SK-N-SH (cell line): Measurements from ENCODE around the gene CCDC148. TPM values are rescaled to one million over a fixed set of nuclear protein-coding genes. Genes with fewer than 3 reads are reported as not detected.

Experiments used
- CTCF ChIA-PET: fragments of 300-600, 350-600 bp; formaldehyde crosslinking; extraction: SDS; loops from one replicate; lab custom pipeline; 2021; lab: Yijun Ruan, JAX
- POLR2A ChIA-PET: fragments of 350-600 bp; sonication (Branson Sonifier 250); formaldehyde crosslinking; extraction: SDS; loops from one replicate; lab custom pipeline; 2020; ENCODE audit warnings: antibody characterized with exemption, inconsistent platforms; lab: Yijun Ruan, JAX
- DNase-seq: peaks from one replicate; pipeline ENCODE4 v3.0.0; 2012
- H2AFZ ChIP-seq: fragments of 200-600 bp; sonication (generic); 2 replicates; pipeline ENCODE4 v1.8.1; 2016; ENCODE audit warnings: antibody characterized with exemption, mild to moderate bottlenecking, low read depth
- H3F3A ChIP-seq: fragments of 200-600 bp; sonication (generic); replicated peaks from 2 replicates; pipeline ENCODE3; 2016; ENCODE audit warnings: antibody characterized with exemption, mild to moderate bottlenecking; ENCODE audit not compliant: insufficient read depth
- H3K27ac ChIP-seq, 2 experiments: fragments of 200-500 bp in 1 of 2; fragments of 200-600 bp in 1 of 2; sonication (Bioruptor generic) in 1 of 2; sonication (generic), shearing (Covaris generic) in 1 of 2; 2 replicates each; pipeline versions ENCODE4 v1.5.1 to v1.6.1; 2014 to 2016; ENCODE audit warnings: low read depth in 2 of 2, inconsistent platforms in 1 of 2, low read length in 1 of 2, mild to moderate bottlenecking in 1 of 2, mixed read lengths in 1 of 2
- H3K27me3 ChIP-seq: fragments of 200-600 bp; sonication (generic), shearing (Covaris generic); 2 replicates; pipeline ENCODE4 v1.6.1; 2016; ENCODE audit warnings: mixed run types; ENCODE audit not compliant: insufficient read depth
- H3K36me3 ChIP-seq, 2 experiments: fragments of 200-500 bp in 1 of 2; fragments of 200-600 bp in 1 of 2; sonication (Bioruptor generic) in 1 of 2; sonication (generic) in 1 of 2; replicated peaks in 1 of 2; 2 replicates each; pipeline versions ENCODE3 to v1.5.1; 2014 to 2016; ENCODE audit warnings: low read length in 1 of 2, mild to moderate bottlenecking in 1 of 2; ENCODE audit not compliant: insufficient read depth in 2 of 2, control insufficient read depth in 1 of 2
- H3K4me1 ChIP-seq, 2 experiments: fragments of 200-500 bp in 1 of 2; fragments of 200-600 bp in 1 of 2; sonication (Bioruptor generic) in 1 of 2; sonication (generic), shearing (Covaris generic) in 1 of 2; 2 replicates each; pipeline versions ENCODE4 v1.5.1 to v1.6.1; 2014 to 2016; ENCODE audit warnings: low read depth in 1 of 2, low read length in 1 of 2, mixed run types in 1 of 2; ENCODE audit not compliant: insufficient read depth in 2 of 2, control insufficient read depth in 1 of 2
- H3K4me2 ChIP-seq: fragments of 200-600 bp; sonication (generic), shearing (Covaris generic); 2 replicates; pipeline ENCODE4 v1.6.1; 2017; ENCODE audit warnings: mixed run types
- H3K4me3 ChIP-seq, 2 experiments: fragments of 200-500 bp in 1 of 2; fragments of 200-600 bp in 1 of 2; sonication (Bioruptor generic) in 1 of 2; sonication (generic), shearing (Covaris generic) in 1 of 2; 2 replicates each; pipeline versions ENCODE4 v1.5.1 to v1.8.1; 2014 to 2016; ENCODE audit warnings: low read depth in 2 of 2, inconsistent platforms in 1 of 2, low read length in 1 of 2, mild to moderate bottlenecking in 1 of 2, mixed read lengths in 1 of 2, moderate library complexity in 1 of 2
- H3K79me2 ChIP-seq: fragments of 200-600 bp; sonication (generic); 2 replicates; pipeline ENCODE4 v1.8.1; 2017; ENCODE audit warnings: mild to moderate bottlenecking; ENCODE audit not compliant: insufficient read depth
- H3K9ac ChIP-seq: fragments of 200-600 bp; sonication (generic); 2 replicates; pipeline ENCODE4 v1.6.1; 2017; ENCODE audit warnings: mixed run types
- H3K9me2 ChIP-seq: fragments of 200-600 bp; sonication (generic); 2 replicates; pipeline ENCODE4 v1.6.1; 2017; ENCODE audit warnings: mixed run types
- H3K9me3 ChIP-seq: fragments of 200-600 bp; sonication (generic); 2 replicates; pipeline ENCODE4 v1.6.1; 2017; ENCODE audit warnings: mixed run types, mild to moderate bottlenecking, moderate library complexity
- H4K20me1 ChIP-seq: fragments of 200-600 bp; sonication (generic); 2 replicates; pipeline ENCODE4 v1.6.1; 2017; ENCODE audit warnings: mild to moderate bottlenecking, mixed run types; ENCODE audit not compliant: insufficient read depth
- CHD2 ChIP-seq: fragments of 150-350 bp; IDR thresholded peaks from 2 replicates; pipeline ENCODE4 v1.6.1; 2018; ENCODE audit warnings: low read length; ENCODE audit not compliant: partially characterized antibody
- CTCF ChIP-seq: fragments of 200-600 bp; sonication (generic); IDR thresholded peaks from 2 replicates; pipeline ENCODE4 v1.6.1; 2017; ENCODE audit warnings: antibody characterized with exemption, mild to moderate bottlenecking, moderate library complexity
- EP300 ChIP-seq, 2 experiments: IDR thresholded peaks; 2 replicates each; pipeline versions ENCODE4 v1.4.0 to v1.6.1; 2012; ENCODE audit warnings: borderline replicate concordance in 1 of 2, low read depth in 1 of 2, low read length in 1 of 2
- EZH2phosphoT487 ChIP-seq: fragments of 200-600 bp; sonication (generic); IDR thresholded peaks from 2 replicates; pipeline ENCODE4 v1.6.1; 2017; ENCODE audit warnings: low read depth, mixed run types, mild to moderate bottlenecking, antibody characterized with exemption, moderate library complexity, borderline replicate concordance
- FOSL2 ChIP-seq: IDR thresholded peaks from 2 replicates; pipeline ENCODE4 v1.4.0; 2012; ENCODE audit warnings: low read depth, mild to moderate bottlenecking, moderate library complexity, borderline replicate concordance
- FOXM1 ChIP-seq: IDR thresholded peaks from 2 replicates; pipeline ENCODE4 v1.4.0; 2012; ENCODE audit warnings: low read depth, mild to moderate bottlenecking
- GABPA ChIP-seq: IDR thresholded peaks from 2 replicates; pipeline ENCODE4 v1.4.0; 2012; ENCODE audit warnings: low read depth, mild to moderate bottlenecking
- GATA2 ChIP-seq: sonication (generic); formaldehyde crosslinking; IDR thresholded peaks from 2 replicates; pipeline ENCODE4 v1.5.0; 2020; ENCODE audit warnings: mild to moderate bottlenecking, missing genetic modification reagents
- JUND ChIP-seq: IDR thresholded peaks from 2 replicates; pipeline ENCODE4 v1.4.0; 2012
- MXI1 ChIP-seq: IDR thresholded peaks from 2 replicates; pipeline ENCODE4 v1.6.1; 2012; ENCODE audit warnings: mild to moderate bottlenecking, low read depth, low read length, improper control_type of control experiment
- NFIC ChIP-seq: IDR thresholded peaks from 2 replicates; pipeline ENCODE4 v1.4.0; 2012; ENCODE audit warnings: borderline replicate concordance
- NRF1 ChIP-seq: IDR thresholded peaks from 2 replicates; pipeline ENCODE4 v1.6.1; 2012; ENCODE audit warnings: low read depth, mild to moderate bottlenecking, low read length
- POLR2AphosphoS5 ChIP-seq: IDR thresholded peaks from 2 replicates; pipeline ENCODE4 v1.6.1; 2012; ENCODE audit warnings: low read depth, low read length
- RAD21 ChIP-seq: IDR thresholded peaks from 2 replicates; pipeline ENCODE4 v1.6.1; 2012; ENCODE audit warnings: mild to moderate bottlenecking, low read length
- RCOR1 ChIP-seq: fragments of 150-350 bp; IDR thresholded peaks from 2 replicates; pipeline ENCODE4 v1.6.1; 2017; ENCODE audit warnings: antibody characterized with exemption, low read length
- RFX5 ChIP-seq: IDR thresholded peaks from 2 replicates; pipeline ENCODE4 v1.6.1; 2012; ENCODE audit warnings: mild to moderate bottlenecking, improper control_type of control experiment, low read length
- SIN3A ChIP-seq: IDR thresholded peaks from 2 replicates; pipeline ENCODE4 v1.6.1; 2012; ENCODE audit warnings: low read depth, mild to moderate bottlenecking, low read length, moderate library complexity, borderline replicate concordance
- SMC3 ChIP-seq: IDR thresholded peaks from 2 replicates; pipeline ENCODE4 v1.6.1; 2012; ENCODE audit warnings: low read depth, low read length, improper control_type of control experiment
- USF1 ChIP-seq: IDR thresholded peaks from 2 replicates; pipeline ENCODE4 v1.4.0; 2012; ENCODE audit warnings: low read depth, borderline replicate concordance
- USF2 ChIP-seq: fragments of 150-350 bp; IDR thresholded peaks from 2 replicates; pipeline ENCODE4 v1.6.1; 2017; ENCODE audit warnings: antibody characterized with exemption, low read length, low read depth, borderline replicate concordance
- WGBS: methylation state at CpG from one replicate; pipeline ENCODE4 v1.1.6; 2017; ENCODE audit warnings: low lambda C conversion rate; 5-methylcytosine and 5-hydroxymethylcytosine counted together
- polyA plus RNA-seq, 3 experiments: library from polyadenylated mRNA; depleted of rRNA; stranded (reverse); fragments of >200 nt; gene quantifications; 2 replicates each; pipeline ENCODE4 v1.2.3, GENCODE V29; 2012

CCDC148 gene
- polyA plus RNA-seq, 1 of the 3 experiments (the other 2 are of a cell fraction) = 0.18 TPM

GRCh38 chr2:158273791-158274190 is 182.8 kb downstream of the CCDC148 start:
- Histone ChIP-seq H3K79me2 (no peaks in the 10 kb centered on the region), H3K4me2 (no peak overlapping the region), H3K4me3 (no peak overlapping the region), H3K4me1 (no peaks in the 10 kb centered on the region), H2AFZ (no peak overlapping the region), H3F3A (no peaks in the 10 kb centered on the region), H3K27ac (no peak overlapping the region), H3K9me3 (no peaks in the 10 kb centered on the region), H3K9me2 (no peaks in the 10 kb centered on the region), H3K36me3 (no peaks in the 10 kb centered on the region), H4K20me1 (no peaks in the 10 kb centered on the region), H3K27me3 (no peaks in the 10 kb centered on the region), H3K9ac (no peak overlapping the region)
- 36% methylated on average over 3 of the region's 3 CpGs for WGBS
- DNase-seq = no peak
- no peak for TF ChIP-seq USF1
- no peak for TF ChIP-seq MXI1
- ChIA-PET POLR2A (no interaction called here), CTCF (no interaction called here)

- Histone ChIP-seq H3K36me3 (no peaks in the 10 kb centered on the region), H4K20me1 (no peaks in the 10 kb centered on the region), H3K4me2 (no peak overlapping the region), H3K9ac (no peak overlapping the region), H3K4me1 (no peaks in the 10 kb centered on the region), H3K27ac (no peak overlapping the region), H3F3A (no peaks in the 10 kb centered on the region), H3K9me2 (no peaks in the 10 kb centered on the region), H3K27me3 (no peaks in the 10 kb centered on the region), H2AFZ (no peak overlapping the region), H3K9me3 (no peaks in the 10 kb centered on the region), H3K79me2 (no peaks in the 10 kb centered on the region), H3K4me3 (no peak overlapping the region)
- WGBS = 44% methylated on average over 3 of the region's 3 CpGs
- no peak for DNase-seq
- CTCF ChIA-PET = no interaction called here
- TF ChIP-seq CHD2 = no peak
- no peak for TF ChIP-seq SIN3A
- no peak for TF ChIP-seq JUND
- TF ChIP-seq EP300 (IDR thresholded peaks at IDR 0.05; ENCODE audit: borderline replicate concordance in 1 of 2, low read depth in 1 of 2, low read length in 1 of 2) = no peak
- TF ChIP-seq USF2 = no peak
- TF ChIP-seq MXI1 = no peak
- TF ChIP-seq NFIC = no peak
- TF ChIP-seq RCOR1 = no peak
- TF ChIP-seq EZH2phosphoT487 = no peak
- no peak for TF ChIP-seq POLR2AphosphoS5
- no peak for TF ChIP-seq CTCF
- TF ChIP-seq FOXM1 = no peak
- TF ChIP-seq FOSL2 = no peak
- TF ChIP-seq GABPA = no peak
- TF ChIP-seq RFX5 = no peak
- no peak for TF ChIP-seq RAD21
- TF ChIP-seq SMC3 = no peak
- TF ChIP-seq GATA2 (CRISPR knock-in tag) = no peak
- TF ChIP-seq NRF1 = no peak
- POLR2A ChIA-PET = no interaction called here
Observed at GRCh38 chr2:158270536-158270935, 186.0 kb downstream of the CCDC148 start.
